Hematopoietic multipotent progenitor cell (in vitro differentiated cells): ENCODE data around the gene RNF19B. TPM values are rescaled to one million over a fixed set of nuclear protein-coding genes. Genes with fewer than 3 reads are reported as not detected.
A peak's percentile ranks its signal among the peaks of the same experiment; 100 is the strongest.
"Not testable (repeated sequence)": the region's sequence is repeated elsewhere in the genome, so short reads cannot be mapped to it uniquely, and the experiment has no call there.

Experiments
- DNase-seq, 3 donors: peaks; one replicate each; pipeline ENCODE4 v3.0.0-alpha.2; 2011 to 2015; ENCODE audit warnings: low read depth in 2 of 3, low spot score in 2 of 3
- total RNA-seq: library from RNA; depleted of rRNA; stranded (reverse); fragments of >200 nt; gene quantifications from one replicate; pipeline ENCODE4 v1.2.3, GENCODE V29; 2012

Gene RNF19B
- total RNA-seq, 1 donor: 23.2 TPM

DNA sequence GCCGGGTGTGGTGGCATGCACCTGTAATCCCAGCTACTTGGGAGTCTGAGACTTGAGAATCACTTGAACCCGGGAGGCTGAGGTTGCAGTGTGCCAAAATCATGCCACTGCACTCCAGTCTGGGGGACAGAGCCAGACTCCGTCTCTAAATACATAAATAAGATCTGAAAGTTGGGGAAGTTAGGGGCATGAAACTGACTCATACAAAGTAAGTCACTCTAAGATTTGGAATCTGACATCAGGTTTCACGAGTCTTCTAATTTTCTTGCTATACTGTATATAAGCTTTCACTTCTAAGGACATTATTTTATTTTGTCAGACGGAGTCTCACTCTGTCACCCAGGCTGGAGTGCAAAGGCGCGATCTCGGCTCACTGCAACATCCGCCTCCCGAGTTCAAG is 30.1 kb downstream of the RNF19B start:
- no peak for DNase-seq

- DNase-seq: no peak
These were observed 30.8 kb downstream of the RNF19B start for GRCh38 chr1:32933742-32934322.

- DNase-seq: no peak
These were observed 32.8 kb downstream of the RNF19B start for GRCh38 chr1:32931760-32932159.

DNA sequence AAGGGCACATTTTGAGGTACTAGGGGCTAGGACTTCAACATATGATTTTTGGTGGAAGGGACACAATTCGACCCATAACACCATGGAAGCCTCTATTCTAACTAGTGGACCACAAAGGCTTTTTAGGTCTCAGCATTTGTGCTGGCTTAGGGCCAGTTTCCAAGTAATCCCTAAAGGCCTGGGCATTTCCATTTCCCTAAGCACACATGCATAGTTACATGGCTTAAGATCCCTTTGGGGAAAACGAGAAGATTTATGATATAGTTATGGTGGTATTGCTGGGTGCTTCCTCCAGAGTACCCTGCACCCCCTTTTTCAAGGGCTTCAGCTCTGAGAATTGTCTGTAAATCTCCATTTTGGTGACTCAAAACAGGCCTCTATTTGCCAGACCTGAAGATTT is 35.2 kb downstream of the RNF19B start:
- DNase-seq: no peak

GRCh38 chr1:32928715-32929114 is 35.9 kb downstream of the RNF19B start:
- no peak for DNase-seq

GRCh38 chr1:32928285-32928684 is 36.3 kb downstream of the RNF19B start:
- DNase-seq: no peak

DNA sequence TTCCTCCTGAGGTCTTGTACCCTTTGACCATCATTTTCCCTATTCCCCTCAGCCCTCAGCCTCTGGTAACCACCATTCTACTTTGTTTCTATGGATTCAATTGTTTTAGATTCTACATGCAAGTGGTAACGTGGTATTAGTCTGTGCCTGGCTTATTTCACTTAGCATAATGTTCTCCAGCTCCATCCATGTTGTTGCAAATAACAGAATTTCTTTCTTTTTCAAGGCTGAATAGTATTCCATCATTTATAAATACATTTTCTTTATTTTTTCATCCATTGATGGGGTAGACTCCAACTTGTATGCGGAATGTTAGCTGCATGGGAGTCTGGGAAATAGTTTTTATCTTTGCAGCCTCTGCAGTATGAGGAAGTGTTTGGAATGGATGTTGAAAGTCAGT is 37.2 kb downstream of the RNF19B start:
- DNase-seq: no peak

DNA sequence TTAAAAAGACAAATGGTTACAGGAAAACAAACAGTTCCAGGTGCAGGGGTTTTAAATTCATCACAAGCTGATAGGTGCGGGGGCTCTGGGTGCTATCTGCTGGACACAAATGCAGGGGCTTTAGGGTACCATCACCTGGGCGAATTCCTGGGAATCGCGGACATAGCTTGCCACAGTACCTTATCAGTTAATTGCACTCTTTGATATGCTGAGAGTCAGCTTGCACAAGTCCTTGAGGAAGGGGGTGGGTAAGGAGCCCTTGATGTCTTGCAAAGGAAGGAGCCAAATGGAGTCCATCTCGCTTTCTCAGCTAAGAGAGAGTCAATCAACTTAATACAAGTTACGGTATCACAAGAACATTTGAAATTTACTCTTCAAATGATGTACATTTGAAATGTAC is 38.0 kb downstream of the RNF19B start:
- DNase-seq: no peak

GRCh38 chr1:32925403-32926162 is 39.0 kb downstream of the RNF19B start:
- DNase-seq: peak in 2 of 3 donors; percentile 46 to 64

GRCh38 chr1:32924881-32925344 is 39.7 kb downstream of the RNF19B start:
- peak in 1 of 3 donors; percentile 12 for DNase-seq

DNA sequence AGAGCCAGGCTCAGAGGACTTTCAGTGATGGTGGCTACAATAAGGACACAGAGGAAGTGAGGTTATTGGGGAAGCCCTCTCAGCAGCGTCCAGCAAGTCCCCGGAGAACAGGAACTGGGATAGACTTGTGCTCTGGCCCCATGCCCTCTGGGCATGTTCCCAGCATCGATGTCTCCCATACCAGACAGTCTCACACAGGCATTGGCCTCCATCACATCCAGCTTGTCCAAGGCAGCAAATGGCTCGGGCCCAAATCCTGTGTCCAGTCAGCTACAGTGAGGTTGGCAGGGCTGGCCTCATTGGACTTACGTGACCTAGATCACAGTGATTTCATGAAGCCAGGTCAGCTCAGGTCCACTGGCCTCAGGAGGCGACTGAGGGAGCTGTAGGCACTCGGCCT is 43.8 kb downstream of the RNF19B start:
- no peak for DNase-seq

GRCh38 chr1:32919811-32920733 is 44.5 kb downstream of the RNF19B start:
- DNase-seq: peak in 1 of 3 donors; percentile 18

- DNase-seq: no peak
These were observed 46.4 kb downstream of the RNF19B start for GRCh38 chr1:32918179-32918578.

DNA sequence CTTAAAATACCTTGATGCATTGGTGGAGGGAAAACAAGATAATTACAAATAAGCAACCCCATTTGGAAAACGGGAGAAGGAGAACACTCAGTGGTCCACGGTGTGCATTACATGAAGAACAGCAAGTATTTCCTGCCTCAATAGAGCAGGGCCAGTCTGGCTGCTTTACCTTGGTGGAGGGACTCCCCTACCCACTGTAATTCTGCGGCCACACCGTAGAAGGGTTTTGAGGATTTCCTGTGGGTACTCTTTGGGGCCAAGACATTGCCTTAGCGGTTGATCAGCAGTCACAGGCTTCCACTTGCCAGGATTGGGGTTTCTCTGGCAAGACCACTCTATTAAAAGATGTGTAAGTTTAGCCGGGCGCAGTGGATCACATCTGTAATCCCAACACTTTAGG is 47.1 kb downstream of the RNF19B start:
- DNase-seq: no peak

- no peak for DNase-seq
These were observed 48.6 kb downstream of the RNF19B start for GRCh38 chr1:32915766-32916706.

DNA sequence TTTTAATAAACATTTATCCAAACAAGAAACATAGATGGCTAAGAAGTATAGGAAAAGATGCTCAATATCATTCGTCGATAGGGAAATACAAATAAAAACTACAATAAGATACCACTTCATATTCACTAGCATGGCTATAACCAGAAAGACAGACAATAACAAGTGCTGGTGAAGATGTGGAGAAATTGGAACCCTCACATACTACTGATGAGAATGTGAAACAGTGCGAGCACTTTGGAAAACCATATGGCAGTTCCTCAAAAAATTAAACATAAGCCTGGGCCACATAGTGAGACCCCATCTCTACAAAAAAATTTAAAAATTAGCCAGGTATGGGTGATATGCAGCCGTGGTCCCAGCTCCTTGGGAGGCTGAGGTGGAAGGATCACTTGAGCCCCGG is 54.3 kb downstream of the RNF19B start:
- DNase-seq: no peak

GRCh38 chr1:32907435-32907834 is 57.2 kb downstream of the RNF19B start:
- DNase-seq: no peak

- DNase-seq: no peak
These were observed 58.0 kb downstream of the RNF19B start for GRCh38 chr1:32906654-32907053.

- not testable (repeated sequence) for DNase-seq
These were observed 59.0 kb downstream of the RNF19B start for GRCh38 chr1:32905588-32905987.

DNA sequence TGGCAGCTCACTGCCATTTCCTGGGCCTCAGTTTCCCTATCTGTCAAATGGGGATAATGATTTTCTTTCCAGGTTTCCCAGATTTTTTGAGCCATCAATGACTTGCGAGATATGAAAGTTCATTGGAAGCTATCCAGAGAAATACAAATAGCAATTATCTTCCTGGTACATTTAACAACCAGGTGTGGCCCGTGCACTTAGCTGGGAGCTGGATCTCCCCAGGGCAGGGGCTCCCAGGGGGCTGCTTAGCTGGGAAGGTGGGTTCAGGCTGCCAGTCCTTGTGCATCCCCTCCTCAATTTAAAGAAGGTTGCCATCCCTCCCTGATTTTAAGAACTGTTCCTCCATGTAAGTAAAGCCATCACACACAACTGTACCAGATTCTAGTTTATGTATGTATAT is 59.8 kb downstream of the RNF19B start:
- no peak for DNase-seq
